Measurements from ENCODE around the gene THOC5.
"Not testable (repeated sequence)": the region's sequence is repeated elsewhere in the genome, so short reads cannot be mapped to it uniquely, and the experiment has no call there.

Gene THOC5

GRCh38 chr22:29503811-29504372 is 49.7 kb downstream of the THOC5 start:
- DNase-seq = no peak

DNA sequence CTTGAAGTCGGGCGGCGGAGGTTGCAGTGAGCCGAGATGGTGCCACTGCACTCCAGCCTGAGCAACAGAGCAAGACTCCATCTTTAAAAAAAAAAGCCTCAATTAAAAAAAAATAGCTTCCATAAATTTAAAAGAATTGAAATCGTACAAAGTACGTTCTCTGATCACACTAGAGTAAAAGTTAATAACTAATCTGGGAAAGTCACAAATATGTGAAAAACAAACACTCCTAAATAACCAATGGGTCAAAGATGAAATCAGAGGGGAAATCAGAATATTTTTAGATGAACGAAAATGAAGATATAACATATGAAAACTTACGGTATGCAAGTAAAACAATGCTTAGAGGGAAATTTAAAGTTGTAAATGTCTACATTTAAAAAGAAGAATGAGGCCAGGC is 53.7 kb downstream of the THOC5 start:
- DNase-seq = no peak

DNA sequence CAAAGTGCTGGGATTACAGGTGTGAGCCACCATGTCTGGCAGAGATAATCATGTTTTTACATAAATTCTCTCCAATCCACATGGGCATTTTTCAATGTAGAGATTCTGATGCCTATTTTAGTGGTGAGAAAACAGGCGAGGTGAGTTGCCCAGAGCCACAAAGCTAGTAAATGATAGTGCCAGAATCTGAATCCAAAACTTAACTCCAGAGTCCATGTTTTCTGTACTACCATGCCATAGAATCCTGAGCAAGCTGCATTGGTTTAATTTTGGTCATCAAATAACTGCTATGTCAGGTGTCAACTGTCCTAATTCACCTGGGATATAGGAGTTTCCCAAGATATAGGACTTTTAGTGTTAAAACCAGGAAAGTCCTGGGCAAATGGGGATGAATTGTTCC is 59.9 kb downstream of the THOC5 start:
- DNase-seq = no peak

DNA sequence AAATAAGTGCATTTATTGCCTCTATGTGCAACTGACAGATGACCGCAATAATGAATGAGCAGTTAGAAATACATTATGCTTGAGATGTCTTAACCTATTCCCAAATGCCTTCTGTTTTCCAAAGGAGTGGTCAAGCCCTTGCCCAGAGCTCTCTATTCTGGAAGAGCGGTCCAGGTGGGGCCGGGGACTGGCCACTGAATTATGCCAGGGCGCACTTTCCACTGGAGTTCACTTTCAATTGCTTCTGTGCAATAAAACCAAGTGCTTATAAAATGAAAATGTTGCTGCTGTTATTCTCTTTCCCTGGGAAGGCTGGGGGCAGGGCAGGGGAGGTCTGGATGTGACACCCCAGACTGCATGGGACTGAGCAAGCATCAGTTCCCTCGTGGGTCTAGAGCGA is 62.5 kb downstream of the THOC5 start:
- no peak for DNase-seq

- DNase-seq = not testable (repeated sequence)
Observed at GRCh38 chr22:29489127-29489780, 64.3 kb downstream of the THOC5 start.

DNA sequence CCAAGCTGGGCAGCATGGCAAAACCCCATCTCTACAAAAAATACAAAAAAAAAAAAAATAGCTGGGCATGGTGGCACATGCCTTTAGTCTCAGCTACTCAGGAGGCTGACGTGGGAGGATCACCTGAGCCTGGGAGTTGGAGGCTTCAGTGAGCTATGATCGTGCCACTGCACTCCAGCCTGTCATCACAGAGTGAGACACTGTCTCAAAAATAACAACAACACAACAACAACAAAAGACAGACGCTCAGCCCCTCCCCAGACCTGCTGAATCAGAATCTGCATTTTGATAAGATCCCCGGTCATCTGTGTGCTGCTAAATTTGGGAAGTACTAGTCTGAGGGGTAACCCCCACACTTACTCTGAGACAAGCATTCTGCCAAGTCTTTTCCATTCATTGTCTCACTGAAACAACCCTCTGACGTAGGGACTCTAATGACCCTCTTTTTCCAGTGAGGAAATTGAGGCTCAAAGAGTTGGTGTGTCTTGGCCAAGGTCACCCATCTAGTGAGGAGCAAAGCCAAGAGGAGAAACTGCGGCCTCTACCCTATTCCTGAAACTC is 66.1 kb downstream of the THOC5 start:
- no peak for DNase-seq

- no peak for DNase-seq
Observed at GRCh38 chr22:29485448-29485847, 68.1 kb downstream of the THOC5 start.

DNA sequence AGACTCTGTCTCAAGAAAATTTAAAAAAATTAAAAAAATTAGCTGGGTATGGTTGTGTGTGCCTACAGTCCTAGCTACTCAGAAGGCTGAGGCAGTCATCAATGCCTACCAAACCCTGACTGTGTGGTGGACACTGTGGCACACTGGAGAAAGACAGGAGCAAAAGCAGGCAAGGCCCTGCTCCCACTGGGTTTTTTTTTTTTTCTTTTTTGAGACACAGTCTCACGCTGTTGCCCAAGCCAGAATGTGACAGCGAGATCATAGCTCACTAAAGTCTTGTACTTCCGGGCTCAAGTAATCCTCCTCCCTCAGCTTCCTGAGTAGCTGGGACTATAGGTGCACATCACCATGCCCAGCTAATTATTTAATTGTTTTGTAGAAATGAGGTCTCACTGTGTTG is 68.9 kb downstream of the THOC5 start:
- no peak for DNase-seq

GRCh38 chr22:29483254-29483653 is 70.3 kb downstream of the THOC5 start:
- DNase-seq = no peak

DNA sequence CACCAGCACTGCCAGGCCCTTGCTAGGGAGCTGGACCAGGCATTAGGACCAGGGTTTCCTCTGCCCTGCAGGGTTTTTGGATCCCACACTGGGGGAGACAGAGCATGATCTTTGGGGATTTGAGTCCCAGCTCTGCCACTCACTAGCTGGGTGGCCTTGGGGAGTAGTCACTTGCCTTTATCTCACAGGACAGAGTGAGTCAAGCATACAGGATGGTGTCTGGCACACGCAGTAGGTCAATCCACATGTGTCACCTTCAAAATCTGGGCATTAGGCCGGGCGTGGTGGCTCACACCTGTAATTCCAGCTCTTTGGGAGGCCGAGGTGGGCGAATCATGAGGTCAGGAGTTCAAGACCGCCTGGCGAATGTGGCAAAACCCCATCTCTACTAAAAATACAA is 70.8 kb downstream of the THOC5 start:
- no peak for DNase-seq

DNA sequence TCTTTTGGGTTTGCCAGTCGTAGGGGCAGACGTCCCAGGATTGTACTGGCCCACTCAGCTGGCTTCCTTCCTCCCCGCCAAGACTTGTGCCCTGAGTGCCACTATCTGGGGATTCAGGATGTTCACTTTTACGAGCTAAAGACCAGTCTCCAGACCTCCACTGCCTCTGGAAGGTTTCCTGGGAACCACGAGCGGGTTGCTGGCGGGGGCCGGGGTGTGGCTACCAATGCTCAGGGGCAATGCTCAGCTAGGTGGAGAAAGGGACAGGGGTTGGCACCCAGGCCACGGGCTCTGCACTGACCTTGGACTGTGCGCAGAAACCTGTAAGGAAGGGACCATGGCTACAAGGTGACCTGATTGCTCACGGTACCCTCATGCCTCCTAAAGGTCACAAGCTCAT is 71.3 kb downstream of the THOC5 start:
- DNase-seq = no peak

DNA sequence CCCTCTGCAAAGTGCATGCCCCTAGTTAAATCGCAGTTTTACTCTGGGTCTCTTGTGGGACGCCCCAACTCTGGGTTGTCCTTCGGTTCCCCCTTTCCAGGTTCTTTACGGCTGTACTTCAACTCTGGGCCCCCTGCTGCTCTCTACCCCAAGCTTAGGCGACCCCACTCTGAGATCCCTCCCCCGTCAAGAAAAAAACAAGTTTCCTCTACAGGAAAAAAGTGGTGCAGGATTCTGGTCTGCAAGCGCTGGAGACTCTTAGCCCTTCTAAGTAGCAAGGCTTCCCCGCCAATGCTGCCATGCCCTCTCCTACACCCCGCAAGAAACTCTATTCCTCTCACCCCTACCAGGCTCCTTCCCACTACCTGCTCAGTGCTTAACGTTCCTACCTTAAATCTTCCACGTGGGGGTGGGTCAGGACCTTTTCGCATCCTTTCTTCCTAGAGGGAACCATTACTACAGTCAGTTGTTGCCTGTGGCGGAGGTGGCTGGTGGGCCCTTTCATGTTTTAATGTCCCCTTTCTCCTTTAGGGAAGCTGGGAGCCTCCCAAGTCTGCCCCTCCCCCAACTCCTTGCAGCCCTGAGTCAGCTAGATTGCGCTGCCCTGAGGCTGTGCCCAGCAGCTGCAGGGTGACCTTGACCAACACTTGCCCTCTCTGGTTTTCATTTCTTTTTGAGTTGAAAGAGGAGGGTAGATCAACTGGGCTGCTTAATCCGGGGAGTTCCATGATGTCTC is 72.1 kb downstream of the THOC5 start:
- no peak for DNase-seq

DNA sequence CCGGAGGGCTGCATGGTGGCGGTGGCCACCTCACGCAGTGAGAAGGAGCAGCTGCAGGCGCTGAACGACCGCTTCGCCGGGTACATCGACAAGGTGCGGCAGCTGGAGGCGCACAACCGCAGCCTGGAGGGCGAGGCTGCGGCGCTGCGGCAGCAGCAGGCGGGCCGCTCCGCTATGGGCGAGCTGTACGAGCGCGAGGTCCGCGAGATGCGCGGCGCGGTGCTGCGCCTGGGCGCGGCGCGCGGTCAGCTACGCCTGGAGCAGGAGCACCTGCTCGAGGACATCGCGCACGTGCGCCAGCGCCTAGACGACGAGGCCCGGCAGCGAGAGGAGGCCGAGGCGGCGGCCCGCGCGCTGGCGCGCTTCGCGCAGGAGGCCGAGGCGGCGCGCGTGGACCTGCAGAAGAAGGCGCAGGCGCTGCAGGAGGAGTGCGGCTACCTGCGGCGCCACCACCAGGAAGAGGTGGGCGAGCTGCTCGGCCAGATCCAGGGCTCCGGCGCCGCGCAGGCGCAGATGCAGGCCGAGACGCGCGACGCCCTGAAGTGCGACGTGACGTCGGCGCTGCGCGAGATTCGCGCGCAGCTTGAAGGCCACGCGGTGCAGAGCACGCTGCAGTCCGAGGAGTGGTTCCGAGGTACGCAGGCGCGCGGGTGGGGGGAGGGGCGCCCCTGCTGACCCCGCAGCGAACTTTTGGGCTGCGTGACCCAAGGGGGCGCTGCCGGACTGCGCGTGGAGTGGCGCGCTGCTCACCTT is 72.9 kb downstream of the THOC5 start:
- peak; percentile 31 for DNase-seq

DNA sequence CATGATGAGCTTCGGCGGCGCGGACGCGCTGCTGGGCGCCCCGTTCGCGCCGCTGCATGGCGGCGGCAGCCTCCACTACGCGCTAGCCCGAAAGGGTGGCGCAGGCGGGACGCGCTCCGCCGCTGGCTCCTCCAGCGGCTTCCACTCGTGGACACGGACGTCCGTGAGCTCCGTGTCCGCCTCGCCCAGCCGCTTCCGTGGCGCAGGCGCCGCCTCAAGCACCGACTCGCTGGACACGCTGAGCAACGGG is 73.4 kb downstream of the THOC5 start:
- DNase-seq = no peak

- DNase-seq = no peak
Observed at GRCh38 chr22:29479417-29480261, 73.9 kb downstream of the THOC5 start, which contains the start of gene NEFH. Gene NEFH, plus strand, starts transcription at chr22:29480218. Its CDS starts 45 bp downstream, at chr22:29480263.

- DNase-seq = no peak
Observed at GRCh38 chr22:29478326-29479276, 75.0 kb downstream of the THOC5 start.

- DNase-seq = no peak
Observed at GRCh38 chr22:29477723-29478318, 75.7 kb downstream of the THOC5 start.

- no peak for DNase-seq
Observed at GRCh38 chr22:29476116-29476515, 77.4 kb downstream of the THOC5 start.

DNA sequence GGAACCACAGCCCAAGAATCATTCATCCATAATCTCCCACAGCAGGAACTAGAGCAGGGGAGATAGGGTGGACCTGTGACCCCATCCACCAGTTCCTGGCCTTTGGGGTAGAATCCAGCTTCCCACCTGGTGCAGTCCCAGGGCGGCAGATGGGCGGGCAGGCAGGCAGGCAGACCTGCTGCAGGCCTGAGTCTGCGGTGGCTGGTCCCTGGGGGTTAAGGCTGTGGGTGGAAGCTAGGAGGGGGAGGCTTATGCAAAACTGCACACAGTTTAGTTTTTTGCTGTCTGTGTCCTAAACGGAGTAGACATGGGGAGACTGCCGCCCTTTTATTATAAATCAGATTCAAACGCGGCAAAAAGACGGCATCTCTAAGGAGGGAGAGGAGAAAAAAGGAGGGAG is 78.0 kb downstream of the THOC5 start:
- no peak for DNase-seq

- no peak for DNase-seq
Observed at GRCh38 chr22:29473001-29473400, 80.6 kb downstream of the THOC5 start.
